Spleen (tissue), 7 donors: Measurements from ENCODE around the gene CDH8.

Experiments
- CTCF ChIP-seq, 11 experiments: fragments of 200-600 bp in 7 of 11; fragments of 450-650 bp in 4 of 11; sonication (generic) in 4 of 11; IDR thresholded peaks in 8 of 11; conservative IDR thresholded peaks in 3 of 11; 1 replicate in 7 of 11; 2 replicates in 4 of 11; pipeline versions ENCODE4 v1.4.0 to v1.8.0; 2016 to 2021; ENCODE audit warnings: antibody characterized with exemption in 11 of 11, inconsistent platforms in 4 of 11, mild to moderate bottlenecking in 1 of 11
- POLR2A ChIP-seq, 3 donors: fragments of 450-650 bp; IDR thresholded peaks; one replicate each; pipeline ENCODE4 v1.5.1; 2017; ENCODE audit warnings: antibody characterized with exemption in 3 of 3, mild to moderate bottlenecking in 1 of 3
- POLR2AphosphoS5 ChIP-seq, 3 donors: sonication (generic); formaldehyde crosslinking; IDR thresholded peaks; one replicate each; pipeline ENCODE4 v1.5.1; 2017; ENCODE audit warnings: antibody characterized with exemption in 3 of 3
- donor health status: DM: no; HTN: no; CAD: no; lungs with moderate emphysema.
- donor health status: DM: no; HTN: no; CAD: no.
- donor health status: DM: no; HTN: no; CAD: no.

GRCh38 chr16:61885343-61885742, 150.9 kb downstream of the CDH8 start:
- no peak for TF ChIP-seq CTCF (IDR thresholded peaks at IDR 0.05 in 8 of 11, conservative IDR thresholded peaks at IDR 0.05 in 3 of 11)
- no peak for TF ChIP-seq POLR2A (IDR thresholded peaks at IDR 0.05)
- TF ChIP-seq POLR2AphosphoS5 (IDR thresholded peaks at IDR 0.05): no peak
